GM19023 (cell line): ENCODE results near the gene PHKB.
"Not testable (repeated sequence)": the region's sequence is repeated elsewhere in the genome, so short reads cannot be mapped to it uniquely, and the experiment has no call there.

Experiments used
- ATAC-seq: cut with Tn5 transposase; IDR thresholded peaks from one replicate; pipeline ENCODE4 v1.9.1; 2021; ENCODE audit warnings: mild to moderate bottlenecking, moderate library complexity; ENCODE audit not compliant: unreplicated experiment

The PHKB gene

GRCh38 chr16:47554587-47554986, 93.5 kb downstream of the PHKB start:
- ATAC-seq = not testable (repeated sequence)

- no peak for ATAC-seq
These were observed 100.2 kb downstream of the PHKB start for GRCh38 chr16:47561286-47561685.

GRCh38 chr16:47562366-47562765, 101.2 kb downstream of the PHKB start:
- no peak for ATAC-seq

- no peak for ATAC-seq
These were observed 104.3 kb downstream of the PHKB start for GRCh38 chr16:47565454-47565853.

GRCh38 chr16:47567321-47567720, 106.2 kb downstream of the PHKB start:
- no peak for ATAC-seq

- ATAC-seq = no peak
These were observed 107.2 kb downstream of the PHKB start for GRCh38 chr16:47568351-47568750.

- no peak for ATAC-seq
These were observed 109.9 kb downstream of the PHKB start for GRCh38 chr16:47571049-47571448.

- ATAC-seq = no peak
These were observed 110.6 kb downstream of the PHKB start for GRCh38 chr16:47571711-47572110.

GRCh38 chr16:47574091-47575054, 113.2 kb downstream of the PHKB start:
- no peak for ATAC-seq

GRCh38 chr16:47577029-47577428, 115.9 kb downstream of the PHKB start:
- no peak for ATAC-seq

GRCh38 chr16:47578033-47578432, 116.9 kb downstream of the PHKB start:
- ATAC-seq = no peak

- no peak for ATAC-seq
These were observed 117.4 kb downstream of the PHKB start for GRCh38 chr16:47578573-47578972.

- ATAC-seq = no peak
These were observed 120.0 kb downstream of the PHKB start for GRCh38 chr16:47581114-47581513.

- no peak for ATAC-seq
These were observed 123.5 kb downstream of the PHKB start for GRCh38 chr16:47584464-47585225.

- ATAC-seq = no peak
These were observed 125.0 kb downstream of the PHKB start for GRCh38 chr16:47586121-47586520.

- no peak for ATAC-seq
These were observed 129.3 kb downstream of the PHKB start for GRCh38 chr16:47590472-47590871.

GRCh38 chr16:47592232-47592631, 131.1 kb downstream of the PHKB start:
- no peak for ATAC-seq

GRCh38 chr16:47599512-47599911, 138.4 kb downstream of the PHKB start:
- no peak for ATAC-seq

GRCh38 chr16:47600376-47600775, 139.2 kb downstream of the PHKB start:
- no peak for ATAC-seq

GRCh38 chr16:47604306-47604705, 143.2 kb downstream of the PHKB start:
- no peak for ATAC-seq

- ATAC-seq = no peak
These were observed 149.9 kb downstream of the PHKB start for GRCh38 chr16:47611042-47611441.
